ENCODE results near the gene FKBP4.

The FKBP4 gene

GRCh38 chr12:2813214-2814185 lies 18.7 kb downstream of the FKBP4 start:
- DNase-seq (ENCODE audit: low spot score), result peak; percentile 87

GRCh38 chr12:2819810-2820209 lies 25.0 kb downstream of the FKBP4 start:
- DNase-seq (ENCODE audit: low spot score), result no peak

GRCh38 chr12:2820432-2820831 lies 25.7 kb downstream of the FKBP4 start:
- no peak for DNase-seq (ENCODE audit: low spot score)

- no peak for DNase-seq (ENCODE audit: low spot score)
Observed at GRCh38 chr12:2823483-2823882, 28.7 kb downstream of the FKBP4 start.

- DNase-seq (ENCODE audit: low spot score), result no peak
Observed at GRCh38 chr12:2824541-2824940, 29.8 kb downstream of the FKBP4 start.

GRCh38 chr12:2825132-2825531 lies 30.4 kb downstream of the FKBP4 start:
- no peak for DNase-seq (ENCODE audit: low spot score)

- DNase-seq (ENCODE audit: low spot score), result no peak
Observed at GRCh38 chr12:2826036-2826435, 31.3 kb downstream of the FKBP4 start.

- DNase-seq (ENCODE audit: low spot score), result no peak
Observed at GRCh38 chr12:2826721-2827515, 32.1 kb downstream of the FKBP4 start.

- DNase-seq (ENCODE audit: low spot score), result no peak
Observed at GRCh38 chr12:2829275-2829674, 34.5 kb downstream of the FKBP4 start.

- no peak for DNase-seq (ENCODE audit: low spot score)
Observed at GRCh38 chr12:2832550-2833127, 37.9 kb downstream of the FKBP4 start.

- no peak for DNase-seq (ENCODE audit: low spot score)
Observed at GRCh38 chr12:2833327-2833726, 38.6 kb downstream of the FKBP4 start.

GRCh38 chr12:2833810-2834209 lies 39.0 kb downstream of the FKBP4 start:
- no peak for DNase-seq (ENCODE audit: low spot score)

GRCh38 chr12:2834581-2835491 lies 40.1 kb downstream of the FKBP4 start, which contains the start of gene NRIP2:
TSS of gene NRIP2 (minus strand) at chr12:2835035. CDS start at chr12:2834983, 52 bp downstream.
- no peak for DNase-seq (ENCODE audit: low spot score)

- no peak for DNase-seq (ENCODE audit: low spot score)
Observed at GRCh38 chr12:2835691-2836403, 41.1 kb downstream of the FKBP4 start.

GRCh38 chr12:2836574-2836973 lies 41.8 kb downstream of the FKBP4 start:
- DNase-seq (ENCODE audit: low spot score), result no peak

GRCh38 chr12:2841056-2841650 lies 46.4 kb downstream of the FKBP4 start:
- DNase-seq (ENCODE audit: low spot score), result no peak

- no peak for DNase-seq (ENCODE audit: low spot score)
Observed at GRCh38 chr12:2842948-2843347, 48.2 kb downstream of the FKBP4 start.

- no peak for DNase-seq (ENCODE audit: low spot score)
Observed at GRCh38 chr12:2844786-2845185, 50.0 kb downstream of the FKBP4 start.

GRCh38 chr12:2845280-2845679 lies 50.5 kb downstream of the FKBP4 start:
- DNase-seq (ENCODE audit: low spot score), result no peak

- no peak for DNase-seq (ENCODE audit: low spot score)
Observed at GRCh38 chr12:2851931-2852330, 57.2 kb downstream of the FKBP4 start.
